CD8-positive, alpha-beta memory T cell (primary cell): Measurements from ENCODE around the gene DLG4. TPM values are rescaled to one million over a fixed set of nuclear protein-coding genes. Genes with fewer than 3 reads are reported as not detected.
"Not testable (repeated sequence)": the region's sequence is repeated elsewhere in the genome, so short reads cannot be mapped to it uniquely, and the experiment has no call there.

Source experiments
- CTCF ChIA-PET: fragments of 350-600 bp; sonication (Branson Sonifier 250); formaldehyde crosslinking; loops from one replicate; lab custom pipeline; 2021; ENCODE audit warnings: antibody characterized with exemption; lab: Charles Lee
- POLR2A ChIA-PET: fragments of 350-600 bp; sonication (Branson Sonifier 250); formaldehyde crosslinking; loops from one replicate; lab custom pipeline; 2021; ENCODE audit warnings: antibody characterized with exemption; lab: Charles Lee
- DNase-seq, 5 donors: peaks; one replicate each; pipeline versions ENCODE4 v3.0.0 to v3.0.0-alpha.2; 2020 to 2022; ENCODE audit warnings: mixed read lengths in 1 of 5
- H3K27ac ChIP-seq: one replicate; pipeline ENCODE4 v1.7.0; 2013; ENCODE audit warnings: low read depth, mild to moderate bottlenecking, low read length, moderate library complexity
- H3K27me3 ChIP-seq: 2 replicates; pipeline ENCODE4 v1.7.0; 2013; ENCODE audit warnings: low read length, mild to moderate bottlenecking; ENCODE audit not compliant: insufficient read depth, poor library complexity, severe bottlenecking
- H3K36me3 ChIP-seq: 2 replicates; pipeline ENCODE4 v1.7.0; 2013; ENCODE audit warnings: mild to moderate bottlenecking, low read length, moderate library complexity; ENCODE audit not compliant: insufficient read depth
- H3K4me1 ChIP-seq: 2 replicates; pipeline ENCODE4 v1.7.0; 2013; ENCODE audit warnings: mild to moderate bottlenecking, low read length, moderate library complexity; ENCODE audit not compliant: insufficient read depth
- H3K4me3 ChIP-seq: 2 replicates; pipeline ENCODE4 v1.7.0; 2013; ENCODE audit warnings: mild to moderate bottlenecking, low read length
- H3K9me3 ChIP-seq: 2 replicates; pipeline ENCODE4 v1.7.0; 2013; ENCODE audit warnings: mild to moderate bottlenecking, low read length
- H3K27ac Mint-ChIP-seq, 8 donors: one replicate each; pipeline ENCODE4 v1.8.0; 2020 to 2021; ENCODE audit warnings: mixed read lengths in 8 of 8, mild to moderate bottlenecking in 6 of 8, inconsistent platforms in 3 of 8, moderate library complexity in 3 of 8
- H3K27me3 Mint-ChIP-seq, 2 donors: one replicate each; pipeline ENCODE4 v1.8.0; 2020 to 2021; ENCODE audit warnings: mixed read lengths in 2 of 2, mild to moderate bottlenecking in 1 of 2, moderate library complexity in 1 of 2
- H3K36me3 Mint-ChIP-seq, 3 donors: one replicate each; pipeline ENCODE4 v1.8.0; 2020 to 2021; ENCODE audit warnings: mixed read lengths in 3 of 3, inconsistent platforms in 1 of 3, mild to moderate bottlenecking in 1 of 3
- H3K4me1 Mint-ChIP-seq, 3 donors: one replicate each; pipeline ENCODE4 v1.8.0; 2020 to 2021; ENCODE audit warnings: mixed read lengths in 3 of 3, inconsistent platforms in 1 of 3, mild to moderate bottlenecking in 1 of 3
- H3K4me3 Mint-ChIP-seq, 7 donors: one replicate each; pipeline ENCODE4 v1.8.0; 2020 to 2021; ENCODE audit warnings: mixed read lengths in 7 of 7, mild to moderate bottlenecking in 6 of 7, moderate library complexity in 4 of 7, inconsistent platforms in 2 of 7
- H3K9me3 Mint-ChIP-seq, 5 donors: one replicate each; pipeline ENCODE4 v1.8.0; 2020 to 2022; ENCODE audit warnings: mixed read lengths in 5 of 5, mild to moderate bottlenecking in 3 of 5, moderate library complexity in 2 of 5, inconsistent platforms in 1 of 5
- polyA plus RNA-seq: library from polyadenylated mRNA; unstranded; fragments of 300-500 nt; fragmentation: Illumina TruSeq; gene quantifications from one replicate; pipeline ENCODE4 v1.2.3, GENCODE V29; 2021
- total RNA-seq, 2 experiments: library from RNA; stranded (reverse); gene quantifications; one replicate each; pipeline ENCODE4 v1.2.3, GENCODE V29; 2021

Gene DLG4
- total and polyA plus RNA-seq, 3 experiments from 2014 or later, result 0.45 to 4.4 (median 3.5) TPM

DNA sequence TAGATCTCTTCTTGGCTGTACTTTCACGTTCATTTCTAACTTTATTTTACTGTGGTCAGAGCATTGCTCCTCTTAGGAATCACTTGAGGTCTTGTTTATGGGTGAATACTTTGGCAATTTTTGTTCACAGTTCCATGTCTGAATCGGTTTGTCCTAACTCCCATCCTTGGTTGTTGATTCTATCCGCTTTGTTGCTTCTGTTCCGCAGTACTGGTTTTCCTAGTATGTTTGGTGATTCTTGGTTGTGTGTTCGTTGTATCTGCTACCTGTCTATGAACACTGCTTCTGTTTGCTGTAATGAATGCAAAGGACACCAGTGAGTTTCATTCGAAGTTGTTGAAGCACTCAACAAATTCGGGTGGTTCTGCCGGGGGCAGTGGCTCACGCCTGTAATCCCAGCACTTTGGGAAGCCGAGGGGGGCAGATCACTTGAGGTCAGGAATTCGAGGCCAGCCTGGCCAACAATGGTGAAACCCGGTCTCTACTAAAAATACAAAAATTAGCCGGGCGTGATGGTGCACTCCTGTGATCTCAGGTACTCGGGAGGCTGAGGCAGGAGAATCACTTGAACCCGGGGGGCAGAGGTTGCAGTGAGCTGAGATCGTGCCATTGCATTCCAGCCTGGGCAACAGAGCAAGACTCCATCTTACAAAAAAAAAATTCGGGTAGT lies 47.0 kb downstream of the DLG4 start:
- H3K9me3 ChIP-seq, H3K4me3 ChIP-seq, H3K4me3 Mint-ChIP-seq, H3K36me3 ChIP-seq, H3K4me1 Mint-ChIP-seq, DNase-seq, CTCF ChIA-PET, H3K27ac Mint-ChIP-seq, H3K27me3 Mint-ChIP-seq, POLR2A ChIA-PET, H3K27ac ChIP-seq: not testable (repeated sequence)
- Histone ChIP-seq H3K4me1 (peaks cover 20% of the 10 kb centered on the region), H3K27me3 (peaks cover 10% of the 10 kb centered on the region)
- Mint-ChIP-seq H3K9me3 (peaks cover 4 to 23% (median 20%) of the 10 kb centered on the region in 5 donors), H3K36me3 (peaks cover 0 to 18% (median 0%) of the 10 kb centered on the region in 3 donors)

DNA sequence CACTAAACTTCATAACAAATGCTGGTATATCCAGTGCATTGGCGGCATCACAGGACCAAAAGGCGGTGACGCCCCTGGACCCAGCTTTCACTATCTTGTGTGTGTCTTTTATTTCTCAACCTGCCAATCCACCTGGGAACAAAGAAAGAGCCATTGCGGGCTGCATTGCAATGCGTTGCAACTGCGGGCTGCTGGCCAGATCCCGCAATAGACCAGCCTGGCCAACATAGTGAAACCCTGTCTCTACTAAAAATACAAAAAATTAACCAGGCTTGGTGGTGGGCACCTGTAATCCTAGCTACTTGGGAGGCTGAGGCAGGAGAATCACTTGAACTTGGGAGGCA lies 50.1 kb downstream of the DLG4 start:
- H3K9me3 ChIP-seq, H3K36me3 ChIP-seq, POLR2A ChIA-PET, H3K27me3 ChIP-seq, DNase-seq, H3K4me1 ChIP-seq, H3K4me3 ChIP-seq, H3K27ac ChIP-seq, H3K4me1 Mint-ChIP-seq, H3K27ac Mint-ChIP-seq, H3K4me3 Mint-ChIP-seq: not testable (repeated sequence)
- peaks cover 3 to 18% of the 10 kb centered on the region in 2 donors for H3K27me3 Mint-ChIP-seq
- CTCF ChIA-PET, result interaction anchor here (3.4 kb wide), 1 partner anchor 8 kb away, joined by 11 read pairs; no protein-coding TSS in a partner anchor
- H3K36me3 Mint-ChIP-seq, result peaks cover 0 to 18% (median 0%) of the 10 kb centered on the region in 3 donors
- peaks cover 4 to 23% (median 21%) of the 10 kb centered on the region in 5 donors for H3K9me3 Mint-ChIP-seq

DNA sequence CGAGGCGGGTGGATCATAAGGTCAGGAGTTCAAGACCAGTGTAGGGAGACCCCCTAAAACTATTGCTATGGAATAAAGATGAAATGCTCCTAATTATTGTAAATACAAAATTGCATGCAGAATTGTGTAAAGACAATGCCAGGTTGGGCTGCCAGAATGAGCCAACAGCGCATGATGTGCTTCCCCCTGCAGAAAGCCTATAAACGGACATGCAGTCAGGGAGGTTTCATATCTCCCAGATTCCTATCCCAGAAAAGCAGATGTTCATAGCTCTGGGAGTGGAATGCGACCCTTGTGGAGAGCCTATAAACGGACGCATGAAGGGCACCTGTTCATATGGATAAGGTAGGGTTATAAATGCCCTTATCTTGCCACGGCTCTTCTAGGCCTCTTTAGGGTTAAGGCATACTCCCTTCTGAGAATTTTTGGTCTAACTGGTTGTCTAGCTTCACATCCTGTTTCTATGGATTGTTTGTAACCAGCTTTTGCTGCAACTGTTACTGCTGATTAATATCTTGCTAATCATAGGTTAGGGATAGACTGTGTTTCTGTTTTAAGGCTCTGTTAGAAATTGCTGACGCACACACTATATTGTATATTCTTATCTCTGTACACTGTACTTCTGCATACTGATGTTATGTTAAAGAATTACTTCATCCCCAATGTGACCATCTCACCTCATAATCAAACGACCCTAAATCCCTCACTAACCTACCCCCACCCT lies 50.6 kb downstream of the DLG4 start:
- POLR2A ChIA-PET, H3K4me3 Mint-ChIP-seq, H3K27ac Mint-ChIP-seq, H3K27ac ChIP-seq, H3K4me1 Mint-ChIP-seq, H3K27me3 ChIP-seq, DNase-seq, H3K4me1 ChIP-seq, H3K36me3 ChIP-seq, H3K9me3 ChIP-seq, H3K4me3 ChIP-seq: not testable (repeated sequence)
- Mint-ChIP-seq H3K27me3 (peaks cover 3 to 20% of the 10 kb centered on the region in 2 donors), H3K36me3 (peaks cover 0 to 18% (median 0%) of the 10 kb centered on the region in 3 donors), H3K9me3 (peaks cover 4 to 23% (median 21%) of the 10 kb centered on the region in 5 donors)
- CTCF ChIA-PET, result interaction anchor here (3.4 kb wide), 1 partner anchor 9 kb away, joined by 11 read pairs; no protein-coding TSS in a partner anchor

DNA sequence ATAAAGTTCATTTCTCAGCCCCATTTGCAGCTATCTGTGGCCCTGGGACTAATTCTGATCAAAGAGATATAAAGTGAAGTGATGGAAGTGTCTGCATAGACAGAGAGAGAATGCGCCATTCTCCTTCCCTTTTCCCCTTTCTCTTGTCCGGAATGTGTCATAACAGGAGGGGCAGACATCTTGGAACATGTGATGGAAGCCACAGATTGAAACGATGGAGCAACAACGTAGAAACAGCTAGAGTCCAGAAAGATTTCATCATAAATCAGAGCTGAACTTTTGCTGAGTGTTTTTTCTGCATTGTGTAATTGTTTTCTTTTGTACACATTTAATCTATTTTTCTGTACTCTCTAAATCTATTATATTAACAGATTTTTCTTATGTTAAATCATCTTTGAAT lies 51.8 kb downstream of the DLG4 start:
- DNase-seq, result no peak
- POLR2A ChIA-PET, result no interaction called here
- no peak overlapping the region for H3K4me3 Mint-ChIP-seq

DNA sequence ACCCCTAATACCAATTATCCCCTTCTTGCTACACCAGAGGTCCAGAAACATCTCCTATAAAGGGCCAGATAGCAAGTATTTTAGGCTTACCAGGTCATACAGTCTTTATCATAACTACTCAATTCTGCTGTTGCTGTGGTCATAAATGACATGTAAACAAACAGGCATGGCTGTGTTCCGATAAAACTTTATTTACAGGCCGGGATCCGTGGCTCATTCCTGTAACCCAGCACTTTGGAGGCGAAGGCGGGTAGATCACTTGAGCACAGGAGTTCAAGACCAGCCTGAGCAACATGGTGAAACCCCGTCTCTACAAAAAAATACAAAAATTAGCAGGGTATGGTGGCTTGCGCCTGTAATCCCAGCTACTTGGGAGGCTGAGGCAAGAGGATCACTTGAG lies 52.8 kb downstream of the DLG4 start:
- no peaks in the 10 kb centered on the region for H3K4me1 ChIP-seq
- Mint-ChIP-seq H3K9me3 (peaks cover 4 to 23% (median 21%) of the 10 kb centered on the region in 5 donors), H3K27me3 (peaks cover 9 to 27% of the 10 kb centered on the region in 2 donors), H3K4me1 (no peaks in the 10 kb centered on the region), H3K4me3 (no peak overlapping the region), H3K27ac (no peak overlapping the region), H3K36me3 (peaks cover 0 to 18% (median 0%) of the 10 kb centered on the region in 3 donors)
- no peak overlapping the region for H3K27ac ChIP-seq
- H3K27me3 ChIP-seq, result no peaks in the 10 kb centered on the region
- CTCF ChIA-PET, result interaction anchor here (0.7 to 3.4 kb wide), 2 partner anchors 11 to 528 kb away, joined by 4 to 11 read pairs; no protein-coding TSS in a partner anchor
- no peak for DNase-seq
- no peaks in the 10 kb centered on the region for H3K9me3 ChIP-seq
- POLR2A ChIA-PET, result no interaction called here
- no peak overlapping the region for H3K4me3 ChIP-seq
- no peaks in the 10 kb centered on the region for H3K36me3 ChIP-seq

More for the DNA sequence above, 51.8 kb downstream of the DLG4 start:
- peaks cover 6 to 21% of the 10 kb centered on the region in 2 donors for H3K27me3 Mint-ChIP-seq
- Histone ChIP-seq H3K36me3 (no peaks in the 10 kb centered on the region), H3K9me3 (no peaks in the 10 kb centered on the region), H3K4me1 (no peaks in the 10 kb centered on the region), H3K27ac (no peak overlapping the region), H3K27me3 (no peaks in the 10 kb centered on the region), H3K4me3 (no peak overlapping the region)
- no peaks in the 10 kb centered on the region for H3K4me1 Mint-ChIP-seq
- no peak overlapping the region for H3K27ac Mint-ChIP-seq
- peaks cover 0 to 18% (median 0%) of the 10 kb centered on the region in 3 donors for H3K36me3 Mint-ChIP-seq
- peaks cover 4 to 23% (median 21%) of the 10 kb centered on the region in 5 donors for H3K9me3 Mint-ChIP-seq
- CTCF ChIA-PET, result interaction anchor here (0.7 to 3.4 kb wide), 2 partner anchors 10 to 629 kb away, joined by 4 to 11 read pairs; no protein-coding TSS in a partner anchor

- H3K4me1 ChIP-seq, H3K9me3 ChIP-seq, H3K9me3 Mint-ChIP-seq, H3K4me3 ChIP-seq, CTCF ChIA-PET, H3K36me3 Mint-ChIP-seq, H3K27ac ChIP-seq, DNase-seq, H3K4me1 Mint-ChIP-seq, H3K27me3 ChIP-seq, H3K4me3 Mint-ChIP-seq, H3K27ac Mint-ChIP-seq, H3K36me3 ChIP-seq, POLR2A ChIA-PET: not testable (repeated sequence)
- peaks cover 19 to 47% of the 10 kb centered on the region in 2 donors for H3K27me3 Mint-ChIP-seq
Measured at GRCh38 chr17:7159571-7159970, 60.1 kb downstream of the DLG4 start.

- H3K9me3 ChIP-seq, H3K4me1 ChIP-seq, H3K4me3 Mint-ChIP-seq, H3K36me3 Mint-ChIP-seq, H3K4me3 ChIP-seq, H3K27ac ChIP-seq, DNase-seq, H3K9me3 Mint-ChIP-seq, CTCF ChIA-PET, H3K27me3 ChIP-seq, H3K36me3 ChIP-seq, POLR2A ChIA-PET, H3K27ac Mint-ChIP-seq, H3K4me1 Mint-ChIP-seq: not testable (repeated sequence)
- peaks cover 19 to 54% of the 10 kb centered on the region in 2 donors for H3K27me3 Mint-ChIP-seq
Measured at GRCh38 chr17:7158424-7158823, 61.2 kb downstream of the DLG4 start.

DNA sequence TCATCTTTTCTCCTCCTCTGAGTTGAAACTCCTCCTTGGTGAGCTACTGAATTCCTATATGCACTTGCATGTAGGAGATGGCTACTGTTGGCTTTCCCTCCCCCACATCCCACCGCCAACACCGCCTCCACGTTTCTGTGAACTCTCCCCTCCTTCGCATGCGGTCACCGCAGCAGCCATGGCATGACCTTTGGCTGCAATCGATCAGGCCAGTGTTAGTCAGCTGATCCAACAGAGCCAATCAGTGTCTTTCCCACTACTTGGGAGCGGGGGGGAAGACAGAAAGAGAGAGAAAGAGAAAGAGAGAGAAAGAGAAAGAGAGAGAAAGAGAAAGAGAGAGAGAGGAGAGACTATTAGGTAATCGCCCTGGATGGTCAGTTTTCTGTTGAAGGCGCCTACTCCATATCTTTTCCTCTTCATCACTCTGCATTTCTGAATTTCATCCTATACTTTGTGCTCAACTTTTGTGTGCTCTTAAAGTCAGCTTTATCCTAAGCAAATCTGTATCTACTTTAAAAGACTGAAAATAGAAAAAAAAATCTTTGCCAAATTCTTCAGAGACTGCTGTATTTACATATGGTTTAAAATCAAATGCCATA lies 63.2 kb downstream of the DLG4 start:
- H3K36me3 Mint-ChIP-seq, result no peaks in the 10 kb centered on the region
- peak overlapping the region in 2 of 8 donors; percentile 27 to 87 for H3K27ac Mint-ChIP-seq
- no peaks in the 10 kb centered on the region for H3K27me3 ChIP-seq
- DNase-seq, result no peak
- CTCF ChIA-PET, result no interaction called here
- H3K4me3 ChIP-seq, result no peak overlapping the region
- no peaks in the 10 kb centered on the region for H3K9me3 ChIP-seq
- H3K4me3 Mint-ChIP-seq, result no peak overlapping the region
- H3K27ac ChIP-seq, result no peak overlapping the region
- no peaks in the 10 kb centered on the region for H3K9me3 Mint-ChIP-seq
- H3K36me3 ChIP-seq, result no peaks in the 10 kb centered on the region
- H3K27me3 Mint-ChIP-seq, result peaks cover 17 to 49% of the 10 kb centered on the region in 2 donors
- H3K4me1 Mint-ChIP-seq, result no peaks in the 10 kb centered on the region
- POLR2A ChIA-PET, result no interaction called here
- no peaks in the 10 kb centered on the region for H3K4me1 ChIP-seq
